ENCODE data around the gene PRMT5.

Gene PRMT5

DNA sequence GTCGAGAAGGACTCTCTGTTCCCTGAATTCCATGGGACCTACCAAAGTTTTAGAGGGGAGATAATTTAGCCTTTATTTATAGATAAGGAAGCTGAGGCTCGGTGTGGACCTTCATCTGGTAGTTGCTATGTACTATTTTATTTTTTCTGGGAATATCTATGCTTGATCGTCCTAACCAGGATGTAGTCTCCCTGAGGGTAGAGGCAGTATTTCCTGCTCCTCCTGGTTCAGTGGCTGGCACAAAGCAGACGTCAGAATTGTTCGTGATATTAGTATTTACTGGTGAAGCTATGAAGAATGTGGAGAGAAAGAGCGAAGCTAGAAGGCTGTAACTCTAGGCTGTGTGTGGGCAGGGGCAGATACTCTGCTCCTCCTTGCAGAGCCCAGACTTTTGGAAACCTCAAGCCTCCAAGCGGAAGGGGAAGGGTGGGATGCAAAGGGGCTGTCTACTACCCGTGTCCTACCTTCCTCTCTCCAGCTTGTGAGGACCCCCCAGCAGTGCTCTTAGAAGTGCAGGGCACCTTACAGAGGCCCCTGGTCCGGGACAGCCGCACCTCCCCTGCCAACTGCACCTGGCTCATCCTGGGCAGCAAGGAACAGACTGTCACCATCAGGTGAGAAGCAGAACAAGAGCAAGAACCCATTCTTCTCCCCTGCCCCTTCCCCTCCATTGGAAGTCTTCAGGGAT lies 56.2 kb downstream of the PRMT5 start:
- DNase-seq = no peak

- peak; percentile 74 for DNase-seq
Measured at GRCh38 chr14:22872033-22872832, 56.9 kb downstream of the PRMT5 start.

DNA sequence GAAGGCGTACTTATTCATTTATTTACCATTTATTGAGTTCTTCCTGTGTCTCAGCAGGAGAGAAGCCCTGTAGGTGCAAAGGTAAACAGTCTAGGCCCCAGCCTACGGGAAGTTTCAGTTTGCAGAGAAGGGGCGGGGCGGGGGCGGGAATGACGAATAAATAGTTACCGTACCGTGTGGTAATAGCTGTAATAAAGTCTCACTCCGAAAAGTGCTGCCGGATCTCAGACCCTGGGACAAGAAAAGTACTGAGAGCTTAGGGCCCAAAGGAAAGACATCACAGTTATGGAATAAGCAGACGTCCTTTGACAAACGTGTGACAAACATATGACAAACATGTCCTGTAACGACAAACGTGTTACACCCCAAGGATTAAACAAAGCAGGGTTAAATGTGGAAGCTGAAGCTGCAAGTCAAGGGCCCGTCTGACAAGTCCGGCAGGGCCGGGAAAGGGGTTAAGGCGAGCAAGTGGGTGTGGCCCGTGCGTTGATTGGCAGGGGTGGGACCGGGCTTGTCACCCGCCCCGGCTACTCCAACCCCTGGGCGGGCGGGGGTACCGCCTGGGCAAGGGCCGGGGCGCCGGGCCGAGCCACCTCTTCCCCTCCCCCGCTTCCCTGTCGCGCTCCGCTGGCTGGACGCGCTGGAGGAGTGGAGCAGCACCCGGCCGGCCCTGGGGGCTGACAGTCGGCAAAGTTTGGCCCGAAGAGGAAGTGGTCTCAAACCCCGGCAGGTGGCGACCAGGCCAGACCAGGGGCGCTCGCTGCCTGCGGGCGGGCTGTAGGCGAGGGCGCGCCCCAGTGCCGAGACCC lies 57.7 kb downstream of the PRMT5 start, which contains the start of gene LRP10:
LRP10 (plus strand) TSS at position 517 of the 809 bp plus-strand sequence. CDS start 564 bp downstream, outside the sequence.
- peak; percentile 37 for DNase-seq

DNA sequence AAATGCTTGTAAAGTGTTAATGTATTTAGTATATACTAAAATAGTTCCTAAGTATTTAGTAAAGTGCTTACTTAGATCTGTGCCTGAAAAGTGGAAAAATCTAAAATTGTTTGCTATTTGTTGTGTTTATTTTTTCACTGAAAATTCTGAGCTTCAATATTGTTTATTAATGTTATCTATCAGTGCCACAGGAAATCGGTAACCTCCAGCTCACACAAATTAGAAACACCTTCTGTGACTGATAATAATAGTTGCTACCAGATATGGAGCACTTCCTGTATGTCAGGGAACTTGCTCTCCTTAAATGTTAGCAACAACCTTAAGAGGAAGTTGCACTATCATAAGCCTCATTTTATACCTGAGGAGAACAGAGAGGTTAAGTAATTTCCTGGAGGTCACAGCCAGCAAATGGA lies 58.4 kb downstream of the PRMT5 start:
- DNase-seq = no peak
